Measurements from ENCODE around the gene MTTP. TPM values are rescaled to one million over a fixed set of nuclear protein-coding genes. Genes with fewer than 3 reads are reported as not detected.

The MTTP gene
- total and polyA plus RNA-seq, 2 donors (not counting 1 experiment from before 2014, with no cell fraction given) = 0.03 to 0.83 TPM

DNA sequence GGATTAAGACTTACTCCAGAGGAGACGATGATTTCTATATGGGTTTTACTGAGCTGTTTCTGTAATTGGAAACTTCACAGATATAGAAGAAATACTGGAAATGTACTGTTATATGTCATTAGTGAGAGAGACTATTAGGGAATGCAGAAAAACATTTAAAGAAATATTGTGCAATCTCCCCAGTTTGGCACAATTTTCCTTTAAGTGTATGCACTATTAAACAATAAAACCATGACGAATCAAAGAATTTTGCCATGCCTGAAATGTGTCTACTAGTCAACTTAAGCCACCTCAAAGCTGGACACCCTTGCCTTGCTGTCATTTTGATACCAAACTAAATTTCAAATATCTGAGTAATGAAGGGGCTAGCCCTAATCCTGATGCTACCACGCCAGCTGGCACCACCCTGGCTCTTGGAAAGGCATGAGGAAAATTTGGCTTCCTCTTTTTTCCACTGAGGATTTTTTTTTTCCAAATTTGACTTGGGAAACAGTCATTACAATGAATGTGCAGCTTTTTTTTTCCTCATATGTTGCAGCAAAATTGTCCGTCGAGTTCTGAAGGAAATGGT, 36.1 kb downstream of the MTTP start:
- Histone ChIP-seq H3K4me1 (ENCODE audit: control insufficient read depth, extremely low read depth, insufficient read depth, low read length) (no peaks in the 10 kb centered on the region), H4K20me1 (ENCODE audit: control insufficient read depth, extremely low read depth, insufficient read depth, low read length) (no peaks in the 10 kb centered on the region), H3K27me3 (ENCODE audit: control insufficient read depth, insufficient read depth, low read length) (no peaks in the 10 kb centered on the region), H3K27ac (ENCODE audit: insufficient read depth, low read length) (no peak overlapping the region), H3K4me2 (ENCODE audit: extremely low read depth, insufficient read depth, low read length) (no peak overlapping the region), H3K36me3 (ENCODE audit: control insufficient read depth, insufficient read depth, low read length) (no peaks in the 10 kb centered on the region), H3K9ac (ENCODE audit: insufficient read depth, low read length) (no peak overlapping the region), H3K79me2 (ENCODE audit: control insufficient read depth, insufficient read depth, low read length) (no peaks in the 10 kb centered on the region), H3K9me3 (ENCODE audit: control insufficient read depth, insufficient read depth, low read depth, low read length) (no peaks in the 10 kb centered on the region), H2AFZ (ENCODE audit: low read length) (no peak overlapping the region), H3K4me3 (replicated peaks in 1 of 4; ENCODE audit: control extremely low read depth in 1 of 4, insufficient read depth in 1 of 4, low read depth in 3 of 4, low read length in 4 of 4) (no peak overlapping the region)
- TF ChIP-seq, protein P1, sequence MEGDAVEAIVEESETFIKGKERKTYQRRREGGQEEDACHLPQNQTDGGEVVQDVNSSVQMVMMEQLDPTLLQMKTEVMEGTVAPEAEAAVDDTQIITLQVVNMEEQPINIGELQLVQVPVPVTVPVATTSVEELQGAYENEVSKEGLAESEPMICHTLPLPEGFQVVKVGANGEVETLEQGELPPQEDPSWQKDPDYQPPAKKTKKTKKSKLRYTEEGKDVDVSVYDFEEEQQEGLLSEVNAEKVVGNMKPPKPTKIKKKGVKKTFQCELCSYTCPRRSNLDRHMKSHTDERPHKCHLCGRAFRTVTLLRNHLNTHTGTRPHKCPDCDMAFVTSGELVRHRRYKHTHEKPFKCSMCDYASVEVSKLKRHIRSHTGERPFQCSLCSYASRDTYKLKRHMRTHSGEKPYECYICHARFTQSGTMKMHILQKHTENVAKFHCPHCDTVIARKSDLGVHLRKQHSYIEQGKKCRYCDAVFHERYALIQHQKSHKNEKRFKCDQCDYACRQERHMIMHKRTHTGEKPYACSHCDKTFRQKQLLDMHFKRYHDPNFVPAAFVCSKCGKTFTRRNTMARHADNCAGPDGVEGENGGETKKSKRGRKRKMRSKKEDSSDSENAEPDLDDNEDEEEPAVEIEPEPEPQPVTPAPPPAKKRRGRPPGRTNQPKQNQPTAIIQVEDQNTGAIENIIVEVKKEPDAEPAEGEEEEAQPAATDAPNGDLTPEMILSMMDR (conservative IDR thresholded peaks at IDR 0.05 in 1 of 2, IDR thresholded peaks at IDR 0.05 in 1 of 2; ENCODE audit: low read depth in 1 of 2, low read length in 2 of 2) = no peak
- no peak for TF ChIP-seq EZH2 (IDR thresholded peaks at IDR 0.05; ENCODE audit: low read length, missing control alignments)
- peak; percentile 34 to 44 for DNase-seq (ENCODE audit: low read depth in 2 of 2)

DNA sequence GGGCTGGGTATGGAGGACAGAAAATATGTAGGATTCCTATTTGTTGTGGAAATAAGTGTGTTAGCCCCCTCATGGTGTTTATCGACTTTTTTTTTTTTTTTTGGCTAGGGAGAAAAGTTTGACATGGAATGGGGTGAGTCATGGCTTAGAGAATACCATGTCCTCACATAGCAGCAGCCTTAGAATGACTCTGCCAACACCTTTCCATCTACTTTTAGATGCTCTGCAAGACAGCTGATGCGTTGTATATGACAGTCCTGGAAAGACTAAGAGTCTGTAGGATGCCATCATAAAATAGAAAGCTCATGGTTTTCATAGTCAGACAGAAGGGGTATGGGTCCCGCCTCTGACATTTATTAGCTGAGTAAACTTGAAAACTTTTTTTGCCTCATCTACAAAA, 37.7 kb downstream of the MTTP start:
- Histone ChIP-seq H3K4me1 (ENCODE audit: control insufficient read depth, extremely low read depth, insufficient read depth, low read length) (no peaks in the 10 kb centered on the region), H3K4me2 (ENCODE audit: extremely low read depth, insufficient read depth, low read length) (no peak overlapping the region), H3K9me3 (ENCODE audit: control insufficient read depth, insufficient read depth, low read depth, low read length) (no peaks in the 10 kb centered on the region), H3K9ac (ENCODE audit: insufficient read depth, low read length) (no peak overlapping the region), H2AFZ (ENCODE audit: low read length) (no peak overlapping the region), H3K36me3 (ENCODE audit: control insufficient read depth, insufficient read depth, low read length) (no peaks in the 10 kb centered on the region), H3K4me3 (replicated peaks in 1 of 4; ENCODE audit: control extremely low read depth in 1 of 4, insufficient read depth in 1 of 4, low read depth in 3 of 4, low read length in 4 of 4) (no peak overlapping the region), H3K27ac (ENCODE audit: insufficient read depth, low read length) (no peak overlapping the region), H3K27me3 (ENCODE audit: control insufficient read depth, insufficient read depth, low read length) (no peaks in the 10 kb centered on the region), H4K20me1 (ENCODE audit: control insufficient read depth, extremely low read depth, insufficient read depth, low read length) (no peaks in the 10 kb centered on the region), H3K79me2 (ENCODE audit: control insufficient read depth, insufficient read depth, low read length) (no peaks in the 10 kb centered on the region)
- TF ChIP-seq, protein P1 (conservative IDR thresholded peaks at IDR 0.05 in 1 of 2, IDR thresholded peaks at IDR 0.05 in 1 of 2; ENCODE audit: low read depth in 1 of 2, low read length in 2 of 2) = no peak
- TF ChIP-seq EZH2 (IDR thresholded peaks at IDR 0.05; ENCODE audit: low read length, missing control alignments) = no peak
- DNase-seq (ENCODE audit: low read depth in 2 of 2) = no peak

DNA sequence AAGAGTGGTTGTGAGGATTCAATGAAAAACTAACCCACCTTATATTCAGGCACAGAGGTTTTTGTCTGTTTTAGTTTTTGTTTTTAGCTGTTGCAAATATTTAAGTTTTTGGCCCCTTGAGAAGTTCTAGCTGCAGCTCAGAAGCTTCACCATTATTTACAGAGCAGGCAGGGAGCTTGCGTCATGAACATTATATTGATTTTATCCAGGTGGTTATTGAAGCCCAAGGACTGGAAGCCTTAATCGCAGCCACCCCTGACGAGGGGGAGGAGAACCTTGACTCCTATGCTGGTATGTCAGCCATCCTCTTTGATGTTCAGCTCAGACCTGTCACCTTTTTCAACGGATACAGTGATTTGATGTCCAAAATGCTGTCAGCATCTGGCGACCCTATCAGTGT, 38.1 kb downstream of the MTTP start:
- H3K79me2 ChIP-seq (ENCODE audit: control insufficient read depth, insufficient read depth, low read length) = no peaks in the 10 kb centered on the region
- no peak overlapping the region for H3K4me2 ChIP-seq (ENCODE audit: extremely low read depth, insufficient read depth, low read length)

More for the DNA sequence above, 38.1 kb downstream of the MTTP start:
- no peaks in the 10 kb centered on the region for H3K4me1 ChIP-seq (ENCODE audit: control insufficient read depth, extremely low read depth, insufficient read depth, low read length)
- TF ChIP-seq, protein P1 (conservative IDR thresholded peaks at IDR 0.05 in 1 of 2, IDR thresholded peaks at IDR 0.05 in 1 of 2; ENCODE audit: low read depth in 1 of 2, low read length in 2 of 2) = no peak
- TF ChIP-seq EZH2 (IDR thresholded peaks at IDR 0.05; ENCODE audit: low read length, missing control alignments) = no peak
- no peaks in the 10 kb centered on the region for H4K20me1 ChIP-seq (ENCODE audit: control insufficient read depth, extremely low read depth, insufficient read depth, low read length)
- no peak overlapping the region for H2AFZ ChIP-seq (ENCODE audit: low read length)
- no peaks in the 10 kb centered on the region for H3K9me3 ChIP-seq (ENCODE audit: control insufficient read depth, insufficient read depth, low read depth, low read length)
- H3K27me3 ChIP-seq (ENCODE audit: control insufficient read depth, insufficient read depth, low read length) = no peaks in the 10 kb centered on the region
- H3K9ac ChIP-seq (ENCODE audit: insufficient read depth, low read length) = no peak overlapping the region
- H3K27ac ChIP-seq (ENCODE audit: insufficient read depth, low read length) = no peak overlapping the region
- H3K36me3 ChIP-seq (ENCODE audit: control insufficient read depth, insufficient read depth, low read length) = no peaks in the 10 kb centered on the region
- DNase-seq (ENCODE audit: low read depth in 2 of 2) = no peak
- H3K4me3 ChIP-seq (replicated peaks in 1 of 4; ENCODE audit: control extremely low read depth in 1 of 4, insufficient read depth in 1 of 4, low read depth in 3 of 4, low read length in 4 of 4) = no peak overlapping the region
